Activated CD8-positive, alpha-beta T cell treated with anti-CD3 and anti-CD28 coated beads for 36 hours (primary cell): ENCODE measurements around the gene HTR1B. TPM values are rescaled to one million over a fixed set of nuclear protein-coding genes. Genes with fewer than 3 reads are reported as not detected.

Source experiments
- ATAC-seq: fragments of 200-7000 bp; cut with Tn5 transposase; one replicate; pipeline ENCODE4 v1.10.0; 2021; ENCODE audit warnings: mild to moderate bottlenecking, moderate library complexity
- CTCF ChIA-PET: fragments of 350-600 bp; sonication (Branson Sonifier 250); formaldehyde crosslinking; loops from one replicate; lab custom pipeline; 2021; ENCODE audit warnings: antibody characterized with exemption; lab: Charles Lee
- POLR2A ChIA-PET: fragments of 350-600 bp; sonication (Branson Sonifier 250); formaldehyde crosslinking; loops from one replicate; lab custom pipeline; 2021; ENCODE audit warnings: antibody characterized with exemption; lab: Charles Lee
- DNase-seq: peaks from one replicate; pipeline ENCODE4 v3.0.0-alpha.2; 2020
- H3K27ac Mint-ChIP-seq: one replicate; pipeline ENCODE4 v1.8.0; 2021; ENCODE audit warnings: mild to moderate bottlenecking, mixed read lengths
- H3K27me3 Mint-ChIP-seq: one replicate; pipeline ENCODE4 v1.8.0; 2021; ENCODE audit warnings: mixed read lengths
- H3K36me3 Mint-ChIP-seq: one replicate; pipeline ENCODE4 v1.8.0; 2021; ENCODE audit warnings: low read depth, mixed read lengths
- H3K4me1 Mint-ChIP-seq: one replicate; pipeline ENCODE4 v1.8.0; 2021; ENCODE audit warnings: low read depth, mixed read lengths
- H3K4me3 Mint-ChIP-seq: one replicate; pipeline ENCODE4 v1.8.0; 2021; ENCODE audit warnings: mild to moderate bottlenecking, moderate library complexity, mixed read lengths
- H3K9me3 Mint-ChIP-seq: one replicate; pipeline ENCODE4 v1.8.0; 2021; ENCODE audit warnings: mixed read lengths
- CTCF ChIP-seq: fragments of 200-600 bp; IDR thresholded peaks from one replicate; pipeline ENCODE4 v1.8.0; 2022; ENCODE audit warnings: antibody characterized with exemption, mild to moderate bottlenecking
- intact Hi-C: fragments of 100-400 bp; cut with micrococcal nuclease; formaldehyde crosslinking; loops from one replicate; pipeline ENCODE4 v1.10.0; 2022
- total RNA-seq, 2 experiments: library from RNA; stranded (reverse); gene quantifications; one replicate each; pipeline ENCODE4 v1.2.3, GENCODE V29; 2021

HTR1B gene
- total RNA-seq, 2 experiments from 2014 or later = not detected

- POLR2A ChIA-PET = no interaction called here
- intact Hi-C loops = no loop called here
- no peak for ATAC-seq
Observed at GRCh38 chr6:77487808-77488425, 24.6 kb upstream of the HTR1B start.

GRCh38 chr6:77482981-77483380 is 19.7 kb upstream of the HTR1B start:
- TF ChIP-seq CTCF = no peak
- no peak for ATAC-seq
- no peaks in the 10 kb centered on the region for H3K27me3 Mint-ChIP-seq
- no peak overlapping the region for H3K4me3 Mint-ChIP-seq
- ChIA-PET POLR2A (interaction anchor here (0.6 kb wide), 1 partner anchor 30 kb away, joined by 3 read pairs; no protein-coding TSS in a partner anchor), CTCF (no interaction called here)
- intact Hi-C loops = no loop called here
- H3K36me3 Mint-ChIP-seq = no peaks in the 10 kb centered on the region
- no peak overlapping the region for H3K27ac Mint-ChIP-seq
- H3K4me1 Mint-ChIP-seq = no peaks in the 10 kb centered on the region
- DNase-seq = no peak
- H3K9me3 Mint-ChIP-seq = no peaks in the 10 kb centered on the region

More at GRCh38 chr6:77487808-77488425, 24.6 kb upstream of the HTR1B start:
- no peak for DNase-seq
- Mint-ChIP-seq H3K36me3 (no peaks in the 10 kb centered on the region), H3K27me3 (no peaks in the 10 kb centered on the region), H3K4me1 (no peaks in the 10 kb centered on the region), H3K4me3 (no peak overlapping the region), H3K27ac (no peak overlapping the region), H3K9me3 (no peaks in the 10 kb centered on the region)
- CTCF ChIA-PET = interaction anchor here (0.9 kb wide), 1 partner anchor 31 kb away, joined by 3 read pairs; no protein-coding TSS in a partner anchor
- no peak for TF ChIP-seq CTCF

DNA sequence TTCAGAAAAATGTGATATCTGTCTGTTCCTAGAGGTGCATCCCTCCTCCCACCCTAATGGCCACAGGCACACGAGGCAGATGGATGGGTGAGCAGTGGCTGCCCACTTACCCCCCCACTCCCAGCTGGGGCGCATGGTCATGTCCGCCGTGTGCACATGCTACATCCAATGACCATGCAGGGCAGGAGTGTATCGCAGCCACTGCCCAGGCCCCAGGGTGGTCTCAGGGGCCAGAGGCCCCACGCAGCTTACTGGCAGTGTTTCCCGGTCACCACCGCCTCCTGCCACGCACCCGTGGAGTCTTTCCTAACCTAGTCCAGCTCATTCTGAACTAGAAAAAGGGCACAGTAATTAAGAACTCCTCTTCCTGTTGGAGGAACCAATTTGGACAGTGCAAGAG is 11.7 kb upstream of the HTR1B start:
- CTCF ChIA-PET = interaction anchor here (0.9 kb wide), 1 partner anchor 9 kb away, joined by 3 read pairs; no protein-coding TSS in a partner anchor
- no peaks in the 10 kb centered on the region for H3K36me3 Mint-ChIP-seq
- no peaks in the 10 kb centered on the region for H3K9me3 Mint-ChIP-seq
- POLR2A ChIA-PET = no interaction called here
- H3K4me3 Mint-ChIP-seq = no peak overlapping the region
- TF ChIP-seq CTCF = no peak
- ATAC-seq (no peak), DNase-seq (no peak)
- intact Hi-C loops = no loop called here
- no peak overlapping the region for H3K27ac Mint-ChIP-seq
- no peaks in the 10 kb centered on the region for H3K27me3 Mint-ChIP-seq
- peaks cover 6% of the 10 kb centered on the region for H3K4me1 Mint-ChIP-seq

DNA sequence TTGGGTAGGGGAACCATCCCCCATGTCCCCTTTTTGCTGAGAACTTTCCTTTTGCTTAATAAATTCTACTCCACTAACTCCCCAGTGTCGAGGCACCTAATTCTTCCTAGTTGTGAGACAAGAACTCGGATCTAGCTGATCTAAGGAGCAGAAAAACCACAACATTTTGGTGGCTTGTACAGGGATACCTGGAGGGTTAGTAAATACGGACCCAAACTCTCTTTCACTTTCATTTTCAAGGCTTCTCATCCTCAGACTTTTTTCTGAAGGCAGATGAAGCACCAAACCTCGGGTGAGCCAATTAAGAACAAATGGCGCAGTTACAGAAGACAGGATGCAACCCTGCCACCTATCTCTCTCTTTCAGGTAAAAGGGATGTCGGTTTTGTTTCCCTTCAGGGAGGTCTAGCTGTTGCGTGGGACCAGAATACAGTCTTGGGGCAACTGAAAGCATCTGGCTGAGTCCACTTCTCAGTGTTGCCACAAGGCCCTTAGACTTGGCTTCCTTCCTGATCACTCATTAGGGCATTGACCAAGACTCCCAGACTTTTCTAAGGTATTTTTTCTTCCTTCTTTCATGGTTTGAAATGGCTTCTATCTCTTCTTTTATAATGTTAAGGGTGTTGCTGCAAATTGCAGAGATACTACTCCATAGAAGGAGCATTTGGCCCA is 11.1 kb upstream of the HTR1B start:
- Mint-ChIP-seq H3K4me3 (no peak overlapping the region), H3K27ac (no peak overlapping the region)
- POLR2A ChIA-PET = no interaction called here

More for the DNA sequence above, 11.1 kb upstream of the HTR1B start:
- Mint-ChIP-seq H3K36me3 (no peaks in the 10 kb centered on the region), H3K9me3 (no peaks in the 10 kb centered on the region), H3K4me1 (peaks cover 6% of the 10 kb centered on the region), H3K27me3 (no peaks in the 10 kb centered on the region)
- TF ChIP-seq CTCF = no peak
- DNase-seq = no peak
- intact Hi-C loops = no loop called here
- CTCF ChIA-PET = interaction anchor here (0.9 kb wide), 1 partner anchor 8 kb away, joined by 3 read pairs; no protein-coding TSS in a partner anchor
- ATAC-seq = no peak
